HL-60 (cell line): ENCODE results near the gene CD163L1.

Experiments
- CTCF ChIP-seq: IDR thresholded peaks from one replicate; pipeline ENCODE4 v1.5.1; 2011; ENCODE audit warnings: low read length, control low read depth, inconsistent platforms; ENCODE audit not compliant: insufficient read depth
- POLR2AphosphoS5 ChIP-seq: IDR thresholded peaks from 2 replicates; pipeline ENCODE4 v1.6.1; 2012; ENCODE audit warnings: low read depth

- TF ChIP-seq POLR2AphosphoS5 (no peak), CTCF (no peak)
Measured at GRCh38 chr12:7310070-7310469, 133.9 kb downstream of the CD163L1 start.
